B cell (primary cell): Measurements from ENCODE around the gene ZNF609. TPM values are rescaled to one million over a fixed set of nuclear protein-coding genes. Genes with fewer than 3 reads are reported as not detected.
"Not testable (repeated sequence)": the region's sequence is repeated elsewhere in the genome, so short reads cannot be mapped to it uniquely, and the experiment has no call there.

Experiments
- ATAC-seq: fragments of 200-7000 bp; cut with Tn5 transposase; one replicate; pipeline ENCODE4 v1.10.0; 2021; ENCODE audit warnings: low read depth, mild to moderate bottlenecking, moderate number of reproducible peaks, moderate library complexity
- CTCF ChIA-PET: fragments of 350-600 bp; sonication (Branson Sonifier 250); formaldehyde crosslinking; loops from one replicate; lab custom pipeline; 2021; ENCODE audit warnings: antibody characterized with exemption, inconsistent platforms; lab: Charles Lee
- POLR2A ChIA-PET: fragments of 350-600 bp; sonication (Branson Sonifier 250); formaldehyde crosslinking; loops from one replicate; lab custom pipeline; 2021; ENCODE audit warnings: antibody characterized with exemption; lab: Charles Lee
- DNase-seq: peaks from one replicate; pipeline ENCODE4 v3.0.0; 2013
- H2AFZ ChIP-seq: 2 replicates; pipeline ENCODE4 v1.6.1; 2012; ENCODE audit warnings: mild to moderate bottlenecking, low read depth, low read length; ENCODE audit not compliant: insufficient read depth, poor library complexity, severe bottlenecking
- H3K27ac ChIP-seq, 2 donors: 1 replicate in 1 of 2; 2 replicates in 1 of 2; pipeline ENCODE4 v1.5.1; 2012 to 2013; ENCODE audit warnings: low read length in 2 of 2, mild to moderate bottlenecking in 2 of 2, moderate library complexity in 1 of 2
- H3K27me3 ChIP-seq, 4 experiments: fragments of 200-600 bp in 1 of 4; sonication (generic) in 1 of 4; replicated peaks in 1 of 4; 1 replicate in 2 of 4; 2 replicates in 2 of 4; pipeline versions ENCODE4 v1.6.1 to v1.7.0; 2013 to 2016; ENCODE audit warnings: low read length in 3 of 4, mild to moderate bottlenecking in 2 of 4, mixed read lengths in 1 of 4, moderate library complexity in 1 of 4; ENCODE audit not compliant: insufficient read depth in 4 of 4, control insufficient read depth in 3 of 4; ENCODE audit errors: control extremely low read depth in 1 of 4
- H3K36me3 ChIP-seq, 2 experiments: replicated peaks in 1 of 2; 1 replicate in 1 of 2; 2 replicates in 1 of 2; pipeline versions ENCODE4 v1.6.1 to v1.7.1; 2013; ENCODE audit warnings: low read length in 1 of 2; ENCODE audit not compliant: insufficient read depth in 2 of 2, control insufficient read depth in 1 of 2; ENCODE audit errors: control extremely low read depth in 1 of 2, extremely low read depth in 1 of 2
- H3K4me1 ChIP-seq, 2 donors: fragments of 200-600 bp in 1 of 2; sonication (generic) in 1 of 2; 1 replicate in 1 of 2; 2 replicates in 1 of 2; pipeline versions ENCODE4 v1.5.1 to v1.6.1; 2013 to 2017; ENCODE audit warnings: low read length in 2 of 2; ENCODE audit not compliant: control insufficient read depth in 2 of 2, insufficient read depth in 2 of 2
- H3K4me2 ChIP-seq: replicated peaks from 2 replicates; pipeline ENCODE3; 2012; ENCODE audit warnings: mild to moderate bottlenecking, low read depth, low read length; ENCODE audit not compliant: poor library complexity, severe bottlenecking
- H3K4me3 ChIP-seq, 5 experiments: fragments of 200-600 bp in 1 of 5; sonication (generic) in 1 of 5; 1 replicate in 3 of 5; 2 replicates in 2 of 5; pipeline versions ENCODE4 v1.5.1 to v1.7.0; 2011 to 2016; ENCODE audit warnings: low read length in 4 of 5, mild to moderate bottlenecking in 4 of 5, low read depth in 2 of 5, control low read depth in 1 of 5, moderate library complexity in 1 of 5; ENCODE audit not compliant: insufficient read depth in 1 of 5; ENCODE audit errors: control extremely low read depth in 1 of 5, extremely low read depth in 1 of 5
- H3K79me2 ChIP-seq: fragments of 200-600 bp; sonication (generic); one replicate; pipeline ENCODE4 v1.6.0; 2016; ENCODE audit warnings: low read length; ENCODE audit not compliant: control insufficient read depth, insufficient read depth
- H3K9ac ChIP-seq: fragments of 200-600 bp; sonication (generic); 2 replicates; pipeline ENCODE4 v1.6.1; 2017; ENCODE audit warnings: mild to moderate bottlenecking, low read length, moderate library complexity
- H3K9me3 ChIP-seq, 3 donors: one replicate each; pipeline versions ENCODE4 v1.6.1 to v1.7.1; 2013; ENCODE audit warnings: low read length in 2 of 3; ENCODE audit not compliant: control insufficient read depth in 2 of 3, insufficient read depth in 1 of 3; ENCODE audit errors: control extremely low read depth in 1 of 3
- H4K20me1 ChIP-seq: 2 replicates; pipeline ENCODE4 v1.6.0; 2012; ENCODE audit warnings: mild to moderate bottlenecking, low read length; ENCODE audit not compliant: insufficient read depth, control insufficient read depth, poor library complexity, severe bottlenecking
- H3K27ac Mint-ChIP-seq: one replicate; pipeline ENCODE4 v1.8.0; 2021; ENCODE audit warnings: mixed read lengths
- H3K27me3 Mint-ChIP-seq: one replicate; pipeline ENCODE4 v1.8.0; 2021; ENCODE audit warnings: mixed read lengths
- H3K4me1 Mint-ChIP-seq: one replicate; pipeline ENCODE4 v1.8.0; 2021; ENCODE audit warnings: mixed read lengths
- H3K4me3 Mint-ChIP-seq: one replicate; pipeline ENCODE4 v1.8.0; 2021; ENCODE audit warnings: mixed read lengths
- H3K9me3 Mint-ChIP-seq: one replicate; pipeline ENCODE4 v1.8.0; 2022; ENCODE audit warnings: mixed read lengths; ENCODE audit not compliant: insufficient read depth
- CTCF ChIP-seq: fragments of 200-600 bp; IDR thresholded peaks from one replicate; pipeline ENCODE4 v1.8.0; 2022; ENCODE audit warnings: antibody characterized with exemption, mild to moderate bottlenecking
- EZH2 ChIP-seq: IDR thresholded peaks from 2 replicates; pipeline ENCODE4 v1.6.1; 2012; ENCODE audit warnings: borderline replicate concordance, low read depth, mild to moderate bottlenecking, moderate library complexity, low read length; ENCODE audit not compliant: insufficient read depth, poor library complexity, severe bottlenecking
- WGBS: methylation state at CpG from one replicate; pipeline ENCODE4 v1.1.5; 2013; ENCODE audit warnings: missing lambda C conversion rate; ENCODE audit not compliant: insufficient coverage; 5-methylcytosine and 5-hydroxymethylcytosine counted together
- intact Hi-C: fragments of 100-400 bp; cut with micrococcal nuclease; formaldehyde crosslinking; loops from one replicate; pipeline ENCODE4 v1.10.0; 2022
- polyA plus RNA-seq: library from polyadenylated mRNA; depleted of rRNA; stranded (reverse); fragments of >200 nt; gene quantifications from 2 replicates; pipeline ENCODE4 v1.2.3, GENCODE V29; 2012
- total RNA-seq, 2 donors: library from RNA; stranded (reverse); fragments of 120-200 nt in 1 of 2; gene quantifications; 1 replicate in 1 of 2; 2 replicates in 1 of 2; pipeline versions ENCODE4 v1.2.3 to v1.2.4, GENCODE V29; 2013 to 2022

The ZNF609 gene
- total and polyA plus RNA-seq, 2 donors (not counting 1 experiment from before 2014, with no cell fraction given), result 5.8 to 32.9 TPM

DNA sequence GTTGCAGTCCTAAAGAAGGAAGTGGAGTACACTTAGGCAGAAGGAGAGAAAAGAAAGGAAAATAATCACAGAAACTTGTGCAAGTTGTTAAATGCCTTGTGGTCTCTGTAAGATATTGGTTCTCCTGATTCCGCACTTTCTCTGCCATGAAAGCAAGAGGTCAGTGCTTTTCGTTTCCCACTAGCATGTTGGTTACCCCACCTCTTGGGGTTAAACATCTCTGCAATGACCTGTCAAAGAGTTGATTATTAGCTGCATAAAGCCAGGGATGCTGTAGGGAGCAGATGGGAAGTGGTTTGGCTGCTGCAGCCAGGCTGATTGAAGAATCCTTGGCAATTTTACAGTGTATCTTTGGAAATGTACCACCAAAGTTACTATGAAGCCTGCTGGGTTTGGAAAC lies 33.3 kb downstream of the ZNF609 start:
- Mint-ChIP-seq H3K4me1 (no peaks in the 10 kb centered on the region), H3K9me3 (no peaks in the 10 kb centered on the region), H3K27ac (no peak overlapping the region), H3K4me3 (no peak overlapping the region), H3K27me3 (no peaks in the 10 kb centered on the region)
- Histone ChIP-seq H3K27me3 (no peaks in the 10 kb centered on the region), H2AFZ (no peak overlapping the region), H3K9ac (no peak overlapping the region), H3K4me1 (no peaks in the 10 kb centered on the region), H3K27ac (no peak overlapping the region), H3K36me3 (no peaks in the 10 kb centered on the region), H3K4me3 (no peak overlapping the region), H3K79me2 (peaks cover 23% of the 10 kb centered on the region), H4K20me1 (no peaks in the 10 kb centered on the region), H3K9me3 (no peaks in the 10 kb centered on the region), H3K4me2 (no peak overlapping the region)
- 90% methylated on average over 2 of the region's 2 CpGs for WGBS
- intact Hi-C loops, result no loop called here
- ATAC-seq, result no peak
- ChIA-PET CTCF (no interaction called here), POLR2A (no interaction called here)
- TF ChIP-seq CTCF, result no peak
- no peak for TF ChIP-seq EZH2
- DNase-seq, result no peak

GRCh38 chr15:64495968-64496367 lies 35.6 kb downstream of the ZNF609 start:
- H4K20me1 ChIP-seq, ATAC-seq, H3K4me1 Mint-ChIP-seq, H3K9me3 ChIP-seq, intact Hi-C loops, H3K27me3 Mint-ChIP-seq, H3K9me3 Mint-ChIP-seq, CTCF ChIA-PET, DNase-seq, H3K27ac Mint-ChIP-seq, H3K4me2 ChIP-seq, H2AFZ ChIP-seq, H3K27me3 ChIP-seq, H3K4me1 ChIP-seq, H3K4me3 Mint-ChIP-seq, H3K9ac ChIP-seq, H3K27ac ChIP-seq, POLR2A ChIA-PET, H3K4me3 ChIP-seq: not testable (repeated sequence)
- WGBS, result no CpG with 5 or more reads among the region's 2 CpGs
- Histone ChIP-seq H3K36me3 (peaks cover 0 to 15% of the 10 kb centered on the region in 2 experiments), H3K79me2 (peaks cover 20% of the 10 kb centered on the region)
